Smooth muscle cell of bladder (primary cell): ENCODE measurements around the gene AKAP8. TPM values are rescaled to one million over a fixed set of nuclear protein-coding genes. Genes with fewer than 3 reads are reported as not detected.

ENCODE experiments used
- total RNA-seq: library from RNA; depleted of rRNA; stranded (reverse); fragments of >200 nt; gene quantifications from 2 replicates; pipeline ENCODE4 v1.2.3, GENCODE V29; 2014

The AKAP8 gene
- total RNA-seq: 11.5 and 12.7 TPM in 2 replicates

GRCh38 chr19:15379083-15379998 is at the start of gene AKAP8:
AKAP8 (minus strand) TSS chr19:15379787; CDS start chr19:15379731, 56 bp downstream.

GRCh38 chr19:15418579-15419412 is 39.2 kb upstream of the AKAP8 start, which contains the start of gene AKAP8L:
AKAP8L (minus strand) TSS chr19:15418988; CDS start chr19:15418923, 65 bp downstream.

GRCh38 chr19:15332311-15332996 is 47.1 kb downstream of the AKAP8 start, which contains the start of gene BRD4:
BRD4 (minus strand) TSS chr19:15332539; CDS start chr19:15273099, 59,440 bp downstream.

Other genes starting within 250 kb of the AKAP8 start
- gene NOTCH3, start 178.8 kb downstream of the AKAP8 start, total RNA-seq: 7.0 and 27.4 TPM in 2 replicates
- gene EPHX3, start 147.3 kb downstream of the AKAP8 start, total RNA-seq: 0.09 TPM in 1 of 2 replicates, not detected in the other
- gene BRD4, start 47.2 kb downstream of the AKAP8 start, total RNA-seq: 9.1 and 9.4 TPM in 2 replicates
- 59.9 and 62.3 TPM in 2 replicates for gene AKAP8L, start 39.2 kb upstream of the AKAP8 start, total RNA-seq
- gene WIZ, start 70.2 kb upstream of the AKAP8 start, total RNA-seq: 3.4 and 4.5 TPM in 2 replicates
- 0.09 TPM in 1 of 2 replicates, not detected in the other for gene RASAL3, start 84.8 kb upstream of the AKAP8 start, total RNA-seq
- gene PGLYRP2, start 99.7 kb upstream of the AKAP8 start, total RNA-seq: not detected in 2 replicates
- gene CYP4F22, start 128.7 kb upstream of the AKAP8 start, total RNA-seq: not detected in 2 replicates
- gene CYP4F8, start 235.4 kb upstream of the AKAP8 start, total RNA-seq: 0.14 TPM in 1 of 2 replicates, not detected in the other